ENCODE measurements around the gene COL18A1. TPM values are rescaled to one million over a fixed set of nuclear protein-coding genes. Genes with fewer than 3 reads are reported as not detected.

The COL18A1 gene
- total and polyA plus RNA-seq, 3 donors from 2014 or later, result 53.2 to 165 (median 111) TPM

- TF ChIP-seq CTCF (IDR thresholded peaks at IDR 0.05) (peak; percentile 75 to 88 (median 87)), POLR2A (IDR thresholded peaks at IDR 0.05) (no peak)
- H3K4me1 ChIP-seq, result peaks cover 3% of the 10 kb centered on the region
- intact Hi-C loops (cut with DNase I; ENCODE audit: low total_unique reads), result no loop called here
- H3K9me3 ChIP-seq, result no peaks in the 10 kb centered on the region
- no peak overlapping the region for H3K27ac ChIP-seq
- no peaks in the 10 kb centered on the region for H3K27me3 ChIP-seq
- H3K4me3 ChIP-seq, result no peak overlapping the region
- WGBS, 2 donors, result 50 to 56% methylated on average over 29 to 32 of the region's 32 CpGs
- peak; percentile 79 for DNase-seq
- no peaks in the 10 kb centered on the region for H3K36me3 ChIP-seq (ENCODE audit: low read depth, missing control alignments)
Measured at GRCh38 chr21:45478115-45478801, 73.3 kb downstream of the COL18A1 start.

GRCh38 chr21:45478816-45479669 lies 74.1 kb downstream of the COL18A1 start:
- Histone ChIP-seq H3K36me3 (ENCODE audit: low read depth, missing control alignments) (no peaks in the 10 kb centered on the region), H3K27ac (no peak overlapping the region), H3K4me3 (no peak overlapping the region), H3K27me3 (no peaks in the 10 kb centered on the region), H3K9me3 (no peaks in the 10 kb centered on the region), H3K4me1 (peaks cover 3% of the 10 kb centered on the region)
- no peak for DNase-seq
- TF ChIP-seq POLR2A (IDR thresholded peaks at IDR 0.05) (no peak), CTCF (IDR thresholded peaks at IDR 0.05) (no peak)
- WGBS, 2 donors, result 86 to 90% methylated on average over 31 of the region's 31 CpGs
- intact Hi-C loops (cut with DNase I; ENCODE audit: low total_unique reads), result no loop called here

GRCh38 chr21:45479691-45480675 lies 75.0 kb downstream of the COL18A1 start:
- no peaks in the 10 kb centered on the region for H3K36me3 ChIP-seq (ENCODE audit: low read depth, missing control alignments)
- no peak for TF ChIP-seq CTCF (IDR thresholded peaks at IDR 0.05)
- TF ChIP-seq POLR2A (IDR thresholded peaks at IDR 0.05), result no peak

GRCh38 chr21:45480701-45481500 lies 75.9 kb downstream of the COL18A1 start:
- H3K9me3 ChIP-seq, result no peaks in the 10 kb centered on the region
- DNase-seq, result no peak
- no peaks in the 10 kb centered on the region for H3K27me3 ChIP-seq
- no peaks in the 10 kb centered on the region for H3K36me3 ChIP-seq (ENCODE audit: low read depth, missing control alignments)
- H3K4me1 ChIP-seq, result peaks cover 3% of the 10 kb centered on the region
- 91 to 92% methylated on average over 14 to 35 of the region's 35 CpGs for WGBS, 2 donors
- H3K27ac ChIP-seq, result no peak overlapping the region
- intact Hi-C loops (cut with DNase I; ENCODE audit: low total_unique reads), result no loop called here
- no peak overlapping the region for H3K4me3 ChIP-seq
- TF ChIP-seq CTCF (IDR thresholded peaks at IDR 0.05) (no peak), POLR2A (IDR thresholded peaks at IDR 0.05) (no peak)

More at GRCh38 chr21:45479691-45480675, 75.0 kb downstream of the COL18A1 start:
- Histone ChIP-seq H3K27ac (no peak overlapping the region), H3K4me1 (peaks cover 3% of the 10 kb centered on the region), H3K9me3 (no peaks in the 10 kb centered on the region), H3K27me3 (no peaks in the 10 kb centered on the region), H3K4me3 (no peak overlapping the region)
- intact Hi-C loops (cut with DNase I; ENCODE audit: low total_unique reads), result no loop called here
- 88 to 95% methylated on average over 10 to 37 of the region's 37 CpGs for WGBS, 2 donors
- DNase-seq, result no peak
